ENCODE measurements around the gene PLCL1.
"Not testable (repeated sequence)": the region's sequence is repeated elsewhere in the genome, so short reads cannot be mapped to it uniquely, and the experiment has no call there.

PLCL1 gene

GRCh38 chr2:198137733-198138132 lies 333.3 kb downstream of the PLCL1 start:
- DNase-seq, result no peak

- DNase-seq, result no peak
Observed at GRCh38 chr2:198141726-198142125, 337.3 kb downstream of the PLCL1 start.

DNA sequence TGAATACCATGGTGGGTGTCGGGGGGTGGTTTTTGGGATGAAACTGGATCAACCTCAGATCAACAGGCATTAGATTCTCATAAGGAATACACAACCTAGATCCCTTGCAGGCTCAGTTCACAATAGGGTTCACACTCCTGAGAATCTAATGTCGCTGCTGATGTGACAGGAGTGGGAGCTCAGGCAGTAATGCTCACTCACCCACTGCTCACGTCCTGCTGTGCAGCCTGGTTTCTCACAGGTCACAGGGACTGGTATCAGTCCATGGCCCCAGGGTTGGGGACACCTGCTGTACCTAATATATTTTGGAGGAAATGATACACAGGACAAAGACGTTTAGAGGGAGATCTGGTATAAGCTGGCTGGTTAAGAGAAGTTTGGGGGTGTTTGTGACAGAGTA lies 338.8 kb downstream of the PLCL1 start:
- no peak for DNase-seq

GRCh38 chr2:198143793-198144192 lies 339.4 kb downstream of the PLCL1 start:
- DNase-seq, result no peak

DNA sequence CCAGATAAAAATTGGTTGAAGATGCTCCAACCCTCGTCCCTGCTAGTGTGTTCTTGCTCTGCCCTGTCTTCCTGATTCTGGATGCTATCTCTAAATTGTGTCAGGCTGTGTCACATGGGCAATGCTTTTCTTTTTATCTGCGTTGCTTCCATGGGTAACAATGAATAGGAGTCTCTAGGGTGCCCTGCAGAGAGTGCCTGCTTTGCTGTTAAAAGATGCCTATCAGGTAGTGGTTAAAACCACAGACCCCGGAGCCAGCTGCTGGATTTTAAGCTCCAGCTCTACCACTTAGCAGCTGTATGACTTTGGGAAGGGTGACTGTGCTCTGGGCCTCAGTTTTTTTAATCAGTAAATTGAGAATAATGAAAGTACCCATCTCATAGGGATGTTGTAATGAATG lies 340.3 kb downstream of the PLCL1 start:
- no peak for DNase-seq

- no peak for DNase-seq
Observed at GRCh38 chr2:198146346-198146940, 342.1 kb downstream of the PLCL1 start.

DNA sequence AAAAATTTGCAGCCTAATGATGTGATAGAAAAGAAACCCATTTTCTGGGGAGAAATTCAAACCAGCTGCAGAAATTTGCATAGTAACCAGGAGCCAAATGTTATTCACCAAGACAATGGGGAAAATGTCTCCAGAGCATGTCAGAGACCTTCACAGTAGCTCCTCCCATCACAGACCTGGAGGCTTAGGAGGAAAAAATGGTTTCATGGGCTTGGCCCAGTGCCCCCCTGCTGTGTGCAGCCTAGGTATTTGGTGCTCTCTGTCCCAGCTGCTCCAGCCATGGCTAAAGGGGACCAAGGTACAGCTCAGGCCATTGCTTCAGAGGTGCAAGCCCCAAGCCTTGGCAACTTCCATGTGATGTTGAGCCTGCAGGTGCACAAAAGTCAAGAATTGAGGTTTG lies 352.9 kb downstream of the PLCL1 start:
- no peak for DNase-seq

DNA sequence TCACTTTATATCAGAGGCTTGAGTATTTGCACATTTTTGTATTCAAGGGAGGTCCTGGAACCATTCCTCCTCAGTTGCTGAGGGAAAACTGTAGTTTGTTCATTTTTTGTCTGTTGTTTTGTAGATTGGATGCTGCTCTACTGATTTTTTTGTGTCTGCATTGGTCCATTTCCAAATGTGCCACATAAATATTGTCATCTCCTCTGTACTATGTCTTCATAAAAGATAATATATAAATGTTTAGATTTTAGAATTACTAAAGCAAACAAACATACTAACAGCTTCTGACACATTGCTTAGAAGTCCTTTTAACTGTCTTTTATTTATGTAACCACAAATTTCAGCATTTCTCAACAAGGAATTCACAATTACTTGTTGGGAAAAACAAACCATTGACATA lies 356.8 kb downstream of the PLCL1 start:
- DNase-seq, result no peak

DNA sequence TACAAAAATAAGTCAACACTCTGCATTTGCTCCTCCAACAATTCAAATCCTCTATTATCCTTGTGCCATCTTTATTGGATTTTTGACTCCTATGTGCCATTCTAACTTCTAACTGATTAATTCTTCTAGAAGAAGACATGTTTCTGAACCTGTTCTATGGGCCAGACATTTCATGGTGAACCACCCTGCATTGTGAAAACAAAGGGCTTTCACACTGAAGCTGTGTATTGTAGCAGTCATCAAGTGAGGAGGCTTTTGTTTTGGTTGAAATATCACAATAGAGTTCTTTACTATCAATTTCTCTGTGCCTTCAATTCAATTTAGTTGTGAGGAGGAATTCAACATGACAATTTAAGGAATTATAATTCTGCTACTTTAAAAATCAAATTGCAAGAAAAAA lies 357.9 kb downstream of the PLCL1 start:
- DNase-seq, result no peak

- no peak for DNase-seq
Observed at GRCh38 chr2:198164843-198165242, 360.4 kb downstream of the PLCL1 start.

- no peak for DNase-seq
Observed at GRCh38 chr2:198165289-198165688, 360.9 kb downstream of the PLCL1 start.

DNA sequence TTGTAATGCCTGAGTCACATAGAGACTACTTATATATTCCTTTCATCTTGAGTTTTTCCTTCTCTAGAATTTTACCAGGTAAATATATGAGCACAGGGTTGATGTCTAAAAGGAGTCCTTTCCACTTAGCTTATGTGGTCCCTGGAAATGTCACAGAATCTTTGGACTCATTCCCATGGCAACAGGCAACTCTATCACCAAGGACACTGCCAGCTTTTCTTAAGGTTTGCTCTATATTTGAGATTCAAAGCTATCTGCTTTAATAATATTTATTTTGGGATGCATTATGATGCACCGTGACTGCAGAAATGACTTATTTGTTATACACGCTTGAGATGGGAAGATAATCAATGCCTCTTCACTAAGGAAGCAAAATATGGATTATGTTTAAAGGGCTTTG lies 363.0 kb downstream of the PLCL1 start:
- no peak for DNase-seq

GRCh38 chr2:198168651-198169050 lies 364.3 kb downstream of the PLCL1 start:
- DNase-seq, result no peak

GRCh38 chr2:198173242-198173641 lies 368.8 kb downstream of the PLCL1 start:
- no peak for DNase-seq

DNA sequence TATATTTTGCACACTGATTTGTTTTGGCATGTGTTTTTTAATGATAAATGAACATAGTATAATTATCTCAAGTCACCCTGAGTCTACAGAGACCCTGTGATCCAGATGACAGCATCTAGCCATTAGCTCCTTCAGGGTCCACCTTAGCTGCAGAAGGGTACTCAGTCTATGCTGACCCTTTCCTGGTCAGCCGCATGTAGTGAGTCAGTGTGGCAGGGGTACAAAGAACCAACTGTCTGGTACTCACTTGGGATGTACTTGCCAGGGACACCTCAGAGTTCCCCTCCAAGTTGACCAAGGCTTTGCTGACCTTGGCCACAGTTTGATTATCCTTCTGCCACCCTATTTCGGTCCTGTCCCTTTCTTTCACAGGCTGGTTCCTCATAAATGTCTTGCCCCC lies 369.5 kb downstream of the PLCL1 start:
- DNase-seq, result no peak

GRCh38 chr2:198175271-198175670 lies 370.9 kb downstream of the PLCL1 start:
- DNase-seq, result no peak

- DNase-seq, result no peak
Observed at GRCh38 chr2:198177040-198177439, 372.6 kb downstream of the PLCL1 start.

DNA sequence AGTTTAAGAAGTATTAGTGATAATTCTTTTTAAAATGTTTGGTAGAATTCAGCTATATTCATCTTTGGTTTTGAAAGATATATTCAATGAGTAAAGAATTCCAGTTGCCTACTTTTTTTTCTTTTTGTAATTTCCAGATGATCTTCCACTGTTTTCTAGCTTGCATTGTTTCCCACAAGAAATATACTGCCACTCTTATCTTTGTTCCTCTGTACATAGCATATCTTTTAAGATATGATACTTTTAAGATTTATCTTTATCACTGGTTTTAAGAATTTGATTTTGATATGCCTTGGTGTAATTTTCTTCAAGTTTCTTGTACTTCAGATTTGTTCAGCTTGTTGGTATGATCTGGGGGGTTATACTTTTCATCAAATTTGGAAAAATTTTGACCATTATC lies 374.4 kb downstream of the PLCL1 start:
- no peak for DNase-seq

DNA sequence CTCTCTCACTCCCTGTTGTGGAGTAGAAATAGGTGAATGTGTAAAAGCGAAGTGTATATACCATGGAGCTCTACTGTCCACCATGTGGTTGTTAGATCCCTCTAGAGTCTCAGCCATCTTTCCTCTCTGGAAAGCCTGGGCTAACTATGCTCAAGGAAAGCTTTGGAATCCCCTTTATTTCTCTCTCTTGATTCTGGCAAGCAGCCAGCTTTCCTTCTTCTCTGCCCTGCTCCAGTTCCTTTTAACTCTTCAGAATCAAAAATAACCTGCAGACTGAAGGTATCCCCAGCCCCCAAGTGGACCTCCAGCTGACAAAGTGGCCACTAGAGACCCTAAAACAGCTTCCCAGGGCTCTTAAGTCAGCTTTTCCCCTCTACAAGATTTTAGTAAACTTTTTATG lies 381.9 kb downstream of the PLCL1 start:
- DNase-seq, result no peak

DNA sequence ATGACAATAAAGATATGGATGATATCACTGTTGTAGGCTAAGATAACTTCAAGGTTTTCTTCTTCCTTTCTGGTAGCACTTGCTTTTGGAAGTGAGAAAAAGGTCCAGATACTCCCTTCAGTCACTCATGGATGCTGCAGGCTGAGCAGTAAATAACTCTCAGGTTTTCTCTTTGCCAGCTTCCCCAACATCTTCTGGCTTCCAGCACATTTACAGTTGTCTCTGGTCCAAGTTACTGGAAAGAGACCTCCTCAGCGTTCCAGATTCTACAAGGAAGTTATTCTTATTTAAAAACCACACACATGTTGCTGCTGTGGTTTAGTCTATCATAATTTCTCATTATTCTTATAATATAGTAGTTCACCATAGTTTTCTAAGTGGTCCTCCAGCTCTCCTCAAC lies 383.4 kb downstream of the PLCL1 start:
- DNase-seq, result no peak

- DNase-seq, result no peak
Observed at GRCh38 chr2:198188982-198189381, 384.6 kb downstream of the PLCL1 start.

- no peak for DNase-seq
Observed at GRCh38 chr2:198191651-198192050, 387.3 kb downstream of the PLCL1 start.

DNA sequence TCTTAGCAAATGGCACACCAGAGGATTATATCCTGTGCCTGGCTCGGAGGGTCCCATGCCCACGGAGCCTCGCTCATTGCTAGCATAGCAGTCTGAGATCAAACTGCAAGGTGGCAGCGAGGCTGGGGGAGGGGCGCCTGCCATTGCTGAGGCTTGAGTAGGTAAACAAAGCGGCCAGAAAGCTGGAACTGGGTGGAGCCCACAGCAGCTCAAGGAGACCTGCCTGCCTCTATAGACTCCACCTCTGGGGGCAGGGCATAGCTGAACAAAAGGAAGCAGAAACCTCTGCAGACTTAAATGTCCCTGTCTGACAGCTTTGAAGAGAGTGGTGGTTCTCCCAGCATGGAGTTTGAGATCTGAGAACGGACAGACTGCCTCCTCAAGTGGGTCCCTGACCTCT lies 392.2 kb downstream of the PLCL1 start:
- DNase-seq, result not testable (repeated sequence)
